ENCODE results near the gene ACTR3C.
"Not testable (repeated sequence)": the region's sequence is repeated elsewhere in the genome, so short reads cannot be mapped to it uniquely, and the experiment has no call there.

The ACTR3C gene

DNA sequence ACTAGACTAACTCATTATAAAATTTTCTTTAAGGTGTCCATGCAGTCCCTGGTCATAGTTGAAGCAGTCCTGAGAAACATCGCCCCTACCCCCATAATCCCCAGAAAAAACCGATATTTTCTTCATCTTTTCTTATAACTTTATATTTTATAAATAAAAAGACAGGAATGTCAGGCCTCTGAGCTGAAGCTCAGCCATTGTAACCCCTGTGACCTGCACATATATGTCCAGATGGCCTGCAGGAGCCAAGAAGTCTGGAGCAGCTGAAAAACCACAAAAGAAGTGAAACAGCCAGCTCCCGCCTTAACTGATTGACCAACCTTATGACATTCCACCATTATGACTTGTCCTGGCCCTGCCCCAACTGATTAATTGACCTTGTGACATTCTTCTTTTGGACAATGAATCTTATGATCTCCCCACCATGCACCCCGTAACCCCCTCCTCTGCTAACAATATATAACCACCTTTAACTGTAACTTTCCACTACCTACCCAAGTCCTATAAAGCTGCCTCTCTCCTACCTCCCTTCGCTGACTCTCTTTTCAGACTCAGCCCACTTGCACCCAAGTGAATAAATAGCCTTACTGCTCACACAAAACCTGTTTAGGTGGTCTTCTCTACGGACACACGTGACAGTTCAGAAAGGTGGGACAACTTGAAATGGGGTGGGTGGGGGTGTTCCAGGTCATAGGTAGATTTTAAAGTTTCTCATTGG lies 10.5 kb downstream of the ACTR3C start:
- not testable (repeated sequence) for DNase-seq

DNA sequence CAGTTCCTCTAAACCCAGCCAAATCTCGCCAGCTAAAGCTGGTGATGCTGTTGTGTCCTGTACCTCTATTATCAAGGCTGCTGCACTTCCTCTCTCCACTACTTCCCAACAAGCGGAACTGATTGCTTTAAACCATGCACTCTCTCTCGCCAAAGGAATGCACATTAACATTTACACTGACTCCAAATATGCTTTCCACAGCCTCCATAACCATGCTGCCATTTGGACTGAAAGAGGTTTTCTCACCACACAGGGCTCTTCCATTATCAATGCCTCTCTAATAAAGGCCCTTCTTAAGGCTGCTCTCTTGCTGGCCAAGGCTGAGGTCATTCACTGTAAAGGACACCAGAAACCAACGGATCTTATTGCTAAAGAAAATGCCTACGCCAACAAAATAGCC lies 11.6 kb downstream of the ACTR3C start:
- DNase-seq, result no peak

DNA sequence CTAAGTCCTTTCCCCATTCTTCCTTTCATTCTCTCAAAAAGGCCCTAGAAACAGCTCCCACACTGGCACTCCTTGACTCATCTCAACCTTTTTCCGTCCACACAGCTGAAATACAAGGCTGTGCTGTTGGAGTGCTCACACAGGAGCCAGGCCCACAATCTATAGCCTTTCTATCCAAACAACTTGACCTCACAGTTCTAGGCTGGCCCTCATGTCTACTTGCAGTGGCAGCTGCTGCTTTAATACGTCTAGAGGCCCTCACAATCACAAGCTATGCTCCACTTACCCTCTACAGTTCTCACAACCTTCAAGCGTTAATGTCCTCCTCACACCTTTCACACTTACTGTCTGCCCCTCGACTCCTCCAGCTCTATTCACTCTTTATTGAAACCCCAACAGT lies 12.2 kb downstream of the ACTR3C start:
- DNase-seq, result no peak

DNA sequence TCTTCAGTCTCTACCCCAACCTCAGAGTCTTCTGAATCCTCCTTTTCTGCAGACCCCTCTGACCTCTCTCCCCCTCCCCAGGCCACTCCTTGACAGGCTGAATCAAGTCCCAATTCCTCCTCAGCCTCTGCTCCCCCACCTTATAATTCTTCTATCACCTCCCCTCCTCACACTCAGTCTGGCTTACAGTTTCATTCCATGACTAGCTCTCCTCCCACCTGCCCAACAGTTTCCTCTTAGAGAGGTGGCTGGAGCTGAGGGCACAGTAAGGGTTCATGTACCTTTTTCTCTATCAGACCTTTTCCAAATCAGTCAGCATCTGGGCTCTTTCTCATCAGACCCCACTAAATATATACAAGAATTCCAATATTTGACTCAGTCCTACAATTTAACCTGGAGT lies 14.8 kb downstream of the ACTR3C start:
- no peak for DNase-seq

DNA sequence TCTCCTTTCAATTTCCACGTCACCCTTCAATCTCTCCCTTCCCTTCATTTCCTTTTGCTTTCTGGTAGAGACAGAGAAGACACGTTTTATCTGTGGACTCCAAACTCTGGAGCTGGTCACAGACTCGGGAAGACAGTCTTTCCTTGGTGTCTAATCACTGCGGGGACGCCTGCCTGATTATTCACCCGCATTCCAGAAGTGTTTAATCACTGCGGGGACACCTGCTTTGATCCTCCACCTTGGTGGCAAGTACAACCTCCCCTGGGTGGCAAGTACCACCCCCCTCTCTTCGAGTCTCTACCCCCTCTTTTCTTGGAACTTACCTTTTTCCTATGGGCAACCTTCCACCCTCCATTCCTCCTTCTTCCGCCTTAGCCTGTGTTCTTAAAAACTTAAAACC lies 15.4 kb downstream of the ACTR3C start:
- no peak for DNase-seq

DNA sequence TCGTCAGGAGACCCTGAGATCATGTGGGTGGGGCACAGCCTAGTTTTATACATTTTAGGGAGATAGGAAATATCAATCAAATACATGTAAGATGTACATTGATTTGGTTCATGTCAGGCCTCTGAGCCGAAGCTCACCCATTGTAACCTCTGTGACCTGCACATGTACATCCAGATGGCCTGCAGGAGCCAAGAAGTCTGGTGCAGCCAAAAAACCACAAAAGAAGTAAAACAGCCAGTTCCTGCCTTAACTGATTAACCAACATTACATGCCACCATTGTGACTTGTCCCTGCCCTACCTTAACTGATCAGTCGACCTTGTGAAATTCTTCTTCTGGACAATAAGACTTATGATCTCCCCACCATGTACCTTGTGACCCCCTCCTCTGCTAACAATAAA lies 16.2 kb downstream of the ACTR3C start:
- DNase-seq, result no peak

DNA sequence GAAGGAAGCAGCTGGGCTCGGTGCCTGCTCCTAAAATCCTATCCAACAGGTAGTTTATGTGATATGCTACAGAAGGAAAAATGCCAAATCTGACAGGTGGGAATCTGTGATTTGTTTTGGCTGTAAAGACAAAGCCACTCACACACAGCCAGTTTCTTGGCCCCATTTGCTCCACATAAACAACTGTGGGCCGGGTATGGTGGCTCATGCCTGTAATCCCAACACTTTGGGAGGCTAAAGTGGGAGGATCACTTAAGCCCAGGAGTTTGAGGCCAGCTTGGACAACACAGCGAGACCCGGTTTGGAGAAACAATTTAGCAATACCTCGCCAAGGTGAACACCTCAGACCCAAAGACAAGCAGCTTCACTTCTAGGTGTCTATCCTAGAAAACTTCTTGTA lies 17.0 kb downstream of the ACTR3C start:
- DNase-seq, result not testable (repeated sequence)

DNA sequence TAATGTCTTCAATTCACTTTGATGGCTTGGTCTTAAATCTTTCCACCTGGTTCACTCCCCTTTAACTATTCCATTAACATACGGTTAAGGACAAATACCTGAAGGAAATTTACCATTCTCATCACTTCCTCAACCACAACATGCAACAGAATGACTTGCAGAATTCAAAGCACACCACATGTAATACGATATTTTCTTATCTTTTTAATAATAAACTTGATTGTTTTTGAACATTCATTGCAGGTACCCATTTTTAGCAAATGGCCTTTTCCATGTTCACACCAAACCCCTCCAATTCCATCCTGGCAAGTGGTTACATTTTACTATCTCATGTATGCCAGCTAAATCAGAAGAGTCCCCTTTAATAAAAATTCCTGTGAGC lies 17.5 kb downstream of the ACTR3C start:
- not testable (repeated sequence) for DNase-seq

DNA sequence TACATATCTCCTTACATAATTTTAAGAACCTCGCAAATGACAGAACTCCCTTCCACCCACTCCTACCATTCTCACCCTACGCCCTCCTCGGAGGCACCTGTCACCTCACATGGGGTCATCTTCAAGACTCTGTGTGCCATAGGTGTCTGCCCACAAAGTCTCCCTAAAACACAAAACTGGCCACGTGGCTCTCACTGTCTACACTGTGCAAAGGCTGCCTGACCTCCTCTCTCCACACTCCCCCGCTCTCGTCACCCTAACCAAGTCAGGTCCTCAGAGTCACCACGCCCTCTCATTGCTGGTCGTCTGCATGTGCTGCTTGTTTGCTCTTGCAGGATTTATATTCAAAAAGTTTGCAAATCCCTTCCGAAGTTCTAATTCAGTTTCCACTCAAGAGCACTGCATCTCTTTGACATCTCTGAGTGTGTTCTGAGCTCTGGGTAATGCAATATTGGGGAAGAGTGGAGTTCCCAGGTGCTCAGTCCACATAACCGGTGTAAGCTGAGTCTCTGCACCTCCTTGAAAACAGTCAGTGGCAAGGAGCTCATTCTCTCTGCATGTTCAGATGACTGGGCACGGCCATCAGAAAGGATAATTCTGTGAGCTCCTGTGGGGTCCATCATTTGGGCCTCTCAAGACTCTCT lies 18.0 kb downstream of the ACTR3C start:
- DNase-seq, result not testable (repeated sequence)

DNA sequence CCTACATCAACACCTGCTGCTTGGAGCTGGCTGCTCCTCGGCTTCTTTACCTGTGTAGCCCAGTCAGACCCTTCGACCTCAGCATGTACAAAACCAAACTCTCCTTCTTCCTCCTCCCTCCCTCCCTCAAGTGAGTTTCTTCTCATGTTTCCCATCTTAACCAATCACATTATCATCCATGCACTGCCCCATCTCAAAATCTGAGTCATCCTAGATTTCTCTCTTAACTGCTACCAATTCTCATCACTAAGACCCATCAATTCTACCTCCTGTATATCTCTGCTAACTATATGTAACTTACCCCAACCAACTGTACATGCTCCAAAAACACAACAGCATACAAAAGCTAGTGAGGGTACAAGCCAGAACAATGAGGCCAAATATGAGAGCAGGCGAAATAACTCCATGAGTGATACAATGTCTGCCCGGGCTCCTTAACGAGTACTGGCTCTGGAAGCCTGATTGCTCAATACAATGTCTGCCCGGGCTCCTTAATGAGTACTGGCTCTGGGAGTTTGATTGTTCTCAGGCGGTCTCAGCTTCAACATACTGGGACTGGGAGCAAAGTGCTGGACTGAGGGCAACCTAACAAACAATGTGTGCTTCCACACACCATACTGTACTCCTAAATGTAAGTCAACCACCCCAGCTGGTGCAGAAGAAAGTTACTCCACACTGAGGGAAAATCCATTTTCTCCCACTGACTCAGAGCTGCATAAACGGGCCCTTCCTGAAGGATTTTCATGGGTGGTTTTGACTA lies 18.7 kb downstream of the ACTR3C start:
- not testable (repeated sequence) for DNase-seq

DNA sequence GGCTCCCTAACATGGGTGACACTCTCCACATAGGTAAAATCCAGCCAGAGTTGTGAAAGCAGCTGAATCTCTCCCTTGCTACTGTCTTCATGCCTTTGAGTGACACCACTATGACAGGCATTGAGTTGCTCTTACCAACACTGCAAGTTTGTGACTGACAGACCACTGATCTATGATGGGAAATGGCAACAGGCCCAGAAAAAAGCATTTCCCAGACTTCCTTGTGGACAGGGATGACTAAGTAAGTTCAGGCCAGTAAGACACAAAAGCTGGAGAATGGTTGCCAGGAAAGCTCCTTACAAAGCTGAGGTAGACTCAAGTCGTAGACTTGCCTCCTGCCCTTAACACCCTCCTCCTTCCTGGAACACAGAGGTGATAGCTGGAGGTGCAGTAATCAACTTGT lies 20.4 kb downstream of the ACTR3C start:
- not testable (repeated sequence) for DNase-seq

DNA sequence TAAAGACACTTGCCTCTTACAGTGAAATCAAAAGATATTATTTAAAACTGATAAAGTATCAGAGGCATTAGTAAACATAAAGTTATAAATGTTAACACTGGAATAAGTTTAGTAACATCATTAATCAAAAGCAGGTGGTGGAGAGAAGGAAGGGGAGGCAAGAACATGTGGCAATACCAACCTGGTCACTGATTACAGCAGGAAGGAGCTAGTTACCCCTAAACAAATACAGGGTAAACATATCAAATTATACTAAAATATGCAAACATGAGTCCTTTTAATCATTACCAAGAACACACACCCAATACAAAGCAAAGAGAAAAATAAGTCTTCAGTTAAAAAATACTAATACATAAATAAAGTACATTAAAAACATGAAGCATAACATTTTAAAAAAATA lies 25.4 kb downstream of the ACTR3C start:
- DNase-seq, result not testable (repeated sequence)

DNA sequence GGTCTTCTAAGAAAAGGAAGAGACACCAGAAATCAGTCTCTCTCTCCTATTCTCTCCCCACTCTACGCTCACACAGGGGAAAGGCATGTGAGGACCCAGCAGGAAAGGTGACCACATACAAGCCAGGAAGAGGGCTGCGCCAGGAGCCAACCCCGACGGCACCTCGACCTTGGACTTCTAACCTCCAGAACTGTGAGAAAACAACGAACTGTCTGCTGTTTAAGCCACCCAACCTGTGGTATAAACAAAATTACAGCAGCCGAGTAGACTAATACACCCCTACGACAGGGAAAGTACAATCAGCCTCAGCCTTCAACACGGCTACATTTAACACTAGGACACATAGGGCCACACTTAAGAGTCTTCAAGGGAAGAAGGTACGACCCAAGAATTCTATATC lies 26.5 kb downstream of the ACTR3C start:
- DNase-seq, result not testable (repeated sequence)

DNA sequence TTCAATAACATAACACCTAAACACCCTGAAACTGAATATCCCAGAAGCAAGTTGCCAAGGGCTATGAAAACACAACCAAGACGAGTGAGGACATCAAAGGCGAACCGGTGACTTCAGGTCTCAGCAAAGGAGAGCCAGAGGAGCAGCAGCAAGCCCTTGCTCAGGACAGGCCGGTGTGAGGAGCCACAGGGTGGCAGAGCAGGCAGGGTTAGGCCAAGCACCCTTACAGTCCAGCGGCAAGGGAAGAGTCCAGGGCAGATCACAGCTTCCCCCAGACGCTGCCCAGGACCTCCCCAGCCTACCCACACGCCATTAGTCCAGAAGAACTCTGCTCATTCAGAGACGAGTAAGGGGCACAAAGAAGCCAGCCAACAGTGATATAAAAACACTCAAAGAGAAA lies 27.7 kb downstream of the ACTR3C start:
- DNase-seq, result not testable (repeated sequence)

DNA sequence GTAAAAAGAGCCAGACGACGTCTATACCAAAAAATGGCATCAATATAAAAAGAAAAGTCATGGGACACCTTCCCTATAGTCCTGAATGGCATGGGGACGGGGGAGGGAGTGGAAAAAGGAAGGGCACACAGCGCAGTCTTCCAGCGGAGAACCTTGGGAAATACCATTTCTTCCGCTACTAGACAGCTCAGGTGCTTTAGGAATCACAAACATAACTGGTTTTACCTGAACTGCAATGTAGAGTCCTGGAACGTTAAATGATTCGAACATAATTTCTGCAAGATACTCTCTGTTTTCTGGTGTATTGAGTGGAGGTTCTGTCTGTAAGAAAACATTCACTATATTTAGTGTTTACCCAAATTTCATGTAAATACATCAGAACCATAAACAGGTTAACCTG lies 28.3 kb downstream of the ACTR3C start:
- DNase-seq, result not testable (repeated sequence)

DNA sequence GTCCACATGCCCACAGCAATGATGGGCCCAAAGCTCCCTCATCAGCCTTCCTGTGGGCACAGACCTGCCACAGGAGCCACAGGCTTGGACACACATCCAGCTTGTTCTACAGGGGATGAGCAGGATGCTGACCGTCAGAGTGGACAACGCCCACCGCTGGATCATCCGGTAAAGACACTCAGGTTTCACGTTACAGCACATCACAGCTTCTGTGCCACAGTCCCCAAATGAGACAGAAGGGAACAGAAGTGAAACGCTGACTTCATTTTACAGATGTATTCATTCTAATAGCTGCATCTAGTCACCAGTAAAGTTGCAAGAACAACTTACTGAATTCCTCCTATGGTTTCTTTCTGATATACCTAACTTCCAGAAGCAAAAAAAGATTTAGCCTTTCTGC lies 33.0 kb downstream of the ACTR3C start:
- DNase-seq, result not testable (repeated sequence)

DNA sequence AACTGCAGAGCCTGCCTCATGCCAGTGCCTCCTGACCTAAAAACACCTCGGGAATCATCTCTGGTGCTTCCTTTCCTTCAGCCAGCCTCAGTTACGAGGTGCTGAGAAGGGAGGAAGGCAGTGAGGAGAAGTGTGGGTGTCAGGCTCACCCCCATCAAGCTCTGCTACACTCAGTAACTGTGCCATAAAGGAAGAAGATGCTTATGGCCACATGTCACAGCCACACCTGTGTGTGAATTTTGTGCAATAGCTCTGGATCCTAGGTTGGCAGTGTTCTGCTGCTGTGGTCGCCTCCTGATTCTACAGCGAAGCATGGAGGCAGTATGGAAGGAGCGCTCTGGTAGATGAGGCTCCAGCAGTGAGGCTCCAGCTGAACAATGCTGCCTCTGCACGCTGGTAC lies 34.5 kb downstream of the ACTR3C start:
- not testable (repeated sequence) for DNase-seq

DNA sequence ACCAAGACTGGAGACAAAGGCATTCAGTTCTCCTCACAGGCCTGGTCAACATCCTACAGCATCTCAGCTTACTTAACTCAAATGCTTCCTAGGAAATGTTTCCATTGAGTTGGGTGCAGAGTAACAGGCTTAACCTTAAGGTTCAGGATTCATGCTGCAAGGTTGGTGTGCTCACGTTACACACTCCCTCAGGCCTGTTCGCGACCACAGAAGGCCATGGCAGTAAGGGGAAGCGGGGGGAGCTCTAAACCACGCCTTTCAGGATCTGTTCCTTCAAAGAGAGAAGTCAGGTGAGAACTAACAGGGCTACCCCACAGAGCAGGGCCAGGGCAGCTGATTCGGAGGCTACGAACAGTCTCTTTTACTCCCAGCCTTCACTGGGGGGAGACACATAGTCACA lies 35.5 kb downstream of the ACTR3C start:
- not testable (repeated sequence) for DNase-seq

DNA sequence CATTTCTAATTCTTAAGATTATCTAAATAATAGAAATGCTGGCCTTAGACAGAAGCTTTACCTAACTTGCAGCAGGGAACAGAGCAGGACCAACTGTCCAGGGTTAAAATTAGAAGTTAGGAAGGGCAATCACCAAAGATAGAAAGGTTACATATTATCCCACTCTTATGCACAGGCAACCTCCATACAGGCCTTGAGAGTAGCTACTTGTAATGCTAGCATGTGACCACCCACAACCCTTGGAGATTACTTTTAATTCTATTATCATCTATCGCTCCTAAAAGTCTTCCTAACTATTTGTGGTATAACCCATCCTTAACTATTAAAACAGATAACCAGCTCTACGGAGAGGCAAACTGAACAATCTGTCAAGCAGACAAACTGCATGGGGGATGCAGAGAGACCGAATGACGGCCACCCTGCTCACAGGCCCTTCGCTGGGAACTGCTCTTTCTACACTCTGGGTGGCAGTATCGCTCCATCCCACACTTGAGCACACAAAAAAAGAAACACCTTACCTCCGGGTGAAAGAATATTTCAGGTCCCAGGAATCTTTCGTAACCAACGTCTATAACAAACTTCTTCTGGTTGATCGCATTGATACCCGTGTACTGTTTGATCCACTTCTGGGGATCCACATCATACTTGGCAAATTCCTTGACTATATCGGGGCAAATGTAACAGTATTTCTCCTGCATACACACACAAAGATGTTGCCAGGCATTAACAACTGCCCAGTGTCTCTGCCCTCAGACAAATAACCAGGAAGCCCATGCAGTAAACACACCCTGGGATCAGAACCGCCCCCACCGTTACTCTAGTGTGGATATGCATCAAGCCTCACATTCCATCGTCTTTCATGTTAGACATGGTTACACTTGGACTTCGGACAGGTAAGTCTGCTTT lies 37.2 kb downstream of the ACTR3C start:
- DNase-seq, result peak in 1 of 2 donors; percentile 8

DNA sequence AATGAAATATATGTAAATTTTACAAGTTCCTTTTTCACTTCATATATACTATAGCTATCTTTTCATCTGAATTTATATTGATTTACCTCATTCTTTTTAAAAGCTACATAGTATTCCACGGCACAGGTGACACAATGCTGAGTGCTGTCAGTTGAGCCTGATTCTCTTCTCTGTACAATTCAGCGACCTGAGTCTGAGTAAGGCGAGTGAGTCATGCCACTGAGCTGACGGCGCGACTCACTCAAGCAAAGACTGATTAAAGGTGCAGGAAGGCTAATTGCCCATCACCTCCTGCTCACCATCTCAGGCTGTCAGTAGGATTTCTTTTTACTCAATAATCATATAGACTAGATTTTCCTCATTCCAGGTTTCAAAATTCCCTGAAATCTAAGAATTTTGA lies 39.7 kb downstream of the ACTR3C start:
- DNase-seq, result not testable (repeated sequence)

DNA sequence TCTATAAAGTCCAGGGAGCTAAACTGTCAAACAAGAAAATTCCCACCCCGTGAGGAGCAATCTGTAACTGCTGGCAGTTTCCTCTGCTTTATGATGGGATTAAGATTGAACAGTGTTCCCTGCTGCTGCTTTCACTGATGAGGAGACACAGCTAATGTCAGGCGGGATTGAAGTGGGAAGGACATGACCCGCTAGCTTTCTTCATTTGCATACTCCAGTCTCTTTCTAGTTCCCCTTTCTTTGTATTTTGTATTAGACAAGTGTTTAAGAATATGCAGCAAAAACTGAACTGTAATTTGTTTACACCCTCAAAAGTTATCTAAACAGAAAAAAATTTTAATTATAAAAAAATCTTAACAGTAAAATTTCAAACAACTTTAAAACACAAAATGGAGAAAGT lies 40.2 kb downstream of the ACTR3C start:
- DNase-seq, result not testable (repeated sequence)

DNA sequence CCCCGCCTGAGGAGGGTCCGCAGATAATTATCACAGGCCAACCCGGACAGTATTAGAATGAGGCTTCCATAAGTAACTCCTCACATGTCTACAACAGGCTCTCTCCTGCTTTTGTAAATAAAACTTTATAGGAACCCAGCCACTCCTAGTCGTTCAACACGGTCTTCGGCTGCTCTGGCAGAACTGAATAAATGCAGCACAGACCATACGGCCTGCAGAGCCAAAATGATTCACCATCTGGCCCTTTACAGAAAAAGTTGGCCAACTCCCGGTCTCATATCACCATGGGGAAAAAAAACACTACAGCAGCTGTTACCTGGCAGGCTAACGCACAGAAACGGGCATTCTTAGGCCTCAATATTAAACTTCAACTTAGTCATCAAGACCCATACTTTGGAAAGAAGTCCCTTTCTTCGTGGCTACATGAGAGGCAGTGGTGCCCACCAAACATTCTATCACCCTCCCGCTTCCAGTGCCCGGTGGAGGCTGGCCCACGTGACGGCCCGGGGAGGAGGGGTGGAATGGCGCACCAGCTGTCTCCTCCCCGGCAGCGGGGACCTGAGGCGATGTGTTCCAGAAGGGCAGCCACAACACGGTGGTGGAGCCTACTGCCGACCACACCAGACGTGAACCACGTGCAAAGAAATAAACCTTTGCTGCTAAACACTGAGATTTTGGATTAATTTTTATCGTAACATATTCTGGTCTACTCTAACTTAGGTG lies 41.5 kb downstream of the ACTR3C start:
- not testable (repeated sequence) for DNase-seq
